ENCODE data around the gene KCNK3. TPM values are rescaled to one million over a fixed set of nuclear protein-coding genes. Genes with fewer than 3 reads are reported as not detected.

KCNK3 gene
- total RNA-seq, 1 experiment from 2014 or later = 32.8 TPM

DNA sequence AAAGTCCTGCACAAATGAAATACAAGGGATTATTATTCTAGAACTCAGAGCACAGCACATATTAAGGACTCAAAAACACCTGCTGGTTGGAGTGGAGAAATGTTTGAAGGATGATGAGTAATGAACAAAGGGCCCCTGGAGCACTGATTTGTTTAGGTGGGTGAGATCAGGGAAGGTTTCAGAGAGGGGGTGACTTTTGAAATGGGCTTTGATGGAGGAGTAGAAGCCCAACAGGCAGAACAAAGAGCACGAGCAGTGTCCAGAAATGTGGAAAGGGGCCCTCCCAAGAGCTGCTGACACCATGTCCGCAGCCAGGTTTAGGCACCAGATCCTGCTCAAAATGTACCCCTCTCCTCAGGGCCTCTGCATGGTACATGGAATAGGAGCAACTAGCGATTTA, 23.8 kb downstream of the KCNK3 start:
- Histone ChIP-seq H3K27me3 (ENCODE audit: control insufficient read depth, insufficient read depth, low read length) (no peaks in the 10 kb centered on the region), H3K36me3 (ENCODE audit: control insufficient read depth, insufficient read depth, low read length) (no peaks in the 10 kb centered on the region), H3K4me3 (ENCODE audit: low read depth in 2 of 2, low read length in 2 of 2) (no peak overlapping the region), H3K4me1 (ENCODE audit: control insufficient read depth, insufficient read depth, low read length) (peaks cover 58% of the 10 kb centered on the region), H3K27ac (ENCODE audit: low read length) (peak overlapping the region; percentile 78), H3K9me3 (ENCODE audit: control insufficient read depth, insufficient read depth, low read depth, low read length) (no peaks in the 10 kb centered on the region)
- intact Hi-C loops (cut with micrococcal nuclease; ENCODE audit: unreplicated experiment) (no loop called here), in situ Hi-C loops (cut with HindIII; ENCODE audit: low pct_unique_long_range_greater_than_20kb, low sequenced_read_pairs) (no loop called here)
- TSS peak; percentile 49 for BruUV-seq (replicated peaks)
- TF ChIP-seq SIN3A (IDR thresholded peaks at IDR 0.05; ENCODE audit: borderline replicate concordance, insufficient read depth, low read depth, low read length) (no peak), POLR2AphosphoS5 (IDR thresholded peaks at IDR 0.05; ENCODE audit: low read depth, low read length) (no peak), TCF7L2 (IDR thresholded peaks at IDR 0.05; ENCODE audit: low read depth, low read length) (no peak)
- TF ChIP-seq, protein P1, sequence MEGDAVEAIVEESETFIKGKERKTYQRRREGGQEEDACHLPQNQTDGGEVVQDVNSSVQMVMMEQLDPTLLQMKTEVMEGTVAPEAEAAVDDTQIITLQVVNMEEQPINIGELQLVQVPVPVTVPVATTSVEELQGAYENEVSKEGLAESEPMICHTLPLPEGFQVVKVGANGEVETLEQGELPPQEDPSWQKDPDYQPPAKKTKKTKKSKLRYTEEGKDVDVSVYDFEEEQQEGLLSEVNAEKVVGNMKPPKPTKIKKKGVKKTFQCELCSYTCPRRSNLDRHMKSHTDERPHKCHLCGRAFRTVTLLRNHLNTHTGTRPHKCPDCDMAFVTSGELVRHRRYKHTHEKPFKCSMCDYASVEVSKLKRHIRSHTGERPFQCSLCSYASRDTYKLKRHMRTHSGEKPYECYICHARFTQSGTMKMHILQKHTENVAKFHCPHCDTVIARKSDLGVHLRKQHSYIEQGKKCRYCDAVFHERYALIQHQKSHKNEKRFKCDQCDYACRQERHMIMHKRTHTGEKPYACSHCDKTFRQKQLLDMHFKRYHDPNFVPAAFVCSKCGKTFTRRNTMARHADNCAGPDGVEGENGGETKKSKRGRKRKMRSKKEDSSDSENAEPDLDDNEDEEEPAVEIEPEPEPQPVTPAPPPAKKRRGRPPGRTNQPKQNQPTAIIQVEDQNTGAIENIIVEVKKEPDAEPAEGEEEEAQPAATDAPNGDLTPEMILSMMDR (IDR thresholded peaks at IDR 0.05) = no peak
- TF ChIP-seq, protein P2, sequence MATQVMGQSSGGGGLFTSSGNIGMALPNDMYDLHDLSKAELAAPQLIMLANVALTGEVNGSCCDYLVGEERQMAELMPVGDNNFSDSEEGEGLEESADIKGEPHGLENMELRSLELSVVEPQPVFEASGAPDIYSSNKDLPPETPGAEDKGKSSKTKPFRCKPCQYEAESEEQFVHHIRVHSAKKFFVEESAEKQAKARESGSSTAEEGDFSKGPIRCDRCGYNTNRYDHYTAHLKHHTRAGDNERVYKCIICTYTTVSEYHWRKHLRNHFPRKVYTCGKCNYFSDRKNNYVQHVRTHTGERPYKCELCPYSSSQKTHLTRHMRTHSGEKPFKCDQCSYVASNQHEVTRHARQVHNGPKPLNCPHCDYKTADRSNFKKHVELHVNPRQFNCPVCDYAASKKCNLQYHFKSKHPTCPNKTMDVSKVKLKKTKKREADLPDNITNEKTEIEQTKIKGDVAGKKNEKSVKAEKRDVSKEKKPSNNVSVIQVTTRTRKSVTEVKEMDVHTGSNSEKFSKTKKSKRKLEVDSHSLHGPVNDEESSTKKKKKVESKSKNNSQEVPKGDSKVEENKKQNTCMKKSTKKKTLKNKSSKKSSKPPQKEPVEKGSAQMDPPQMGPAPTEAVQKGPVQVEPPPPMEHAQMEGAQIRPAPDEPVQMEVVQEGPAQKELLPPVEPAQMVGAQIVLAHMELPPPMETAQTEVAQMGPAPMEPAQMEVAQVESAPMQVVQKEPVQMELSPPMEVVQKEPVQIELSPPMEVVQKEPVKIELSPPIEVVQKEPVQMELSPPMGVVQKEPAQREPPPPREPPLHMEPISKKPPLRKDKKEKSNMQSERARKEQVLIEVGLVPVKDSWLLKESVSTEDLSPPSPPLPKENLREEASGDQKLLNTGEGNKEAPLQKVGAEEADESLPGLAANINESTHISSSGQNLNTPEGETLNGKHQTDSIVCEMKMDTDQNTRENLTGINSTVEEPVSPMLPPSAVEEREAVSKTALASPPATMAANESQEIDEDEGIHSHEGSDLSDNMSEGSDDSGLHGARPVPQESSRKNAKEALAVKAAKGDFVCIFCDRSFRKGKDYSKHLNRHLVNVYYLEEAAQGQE (IDR thresholded peaks at IDR 0.05; ENCODE audit: insufficient read depth in 1 of 2, low read depth in 2 of 2, low read length in 1 of 2) = no peak
- ChIA-PET CTCF (no interaction called here), POLR2A (no interaction called here)
- no peak for DNase-seq (ENCODE audit: low read depth, low spot score)
- no peak for ATAC-seq

DNA sequence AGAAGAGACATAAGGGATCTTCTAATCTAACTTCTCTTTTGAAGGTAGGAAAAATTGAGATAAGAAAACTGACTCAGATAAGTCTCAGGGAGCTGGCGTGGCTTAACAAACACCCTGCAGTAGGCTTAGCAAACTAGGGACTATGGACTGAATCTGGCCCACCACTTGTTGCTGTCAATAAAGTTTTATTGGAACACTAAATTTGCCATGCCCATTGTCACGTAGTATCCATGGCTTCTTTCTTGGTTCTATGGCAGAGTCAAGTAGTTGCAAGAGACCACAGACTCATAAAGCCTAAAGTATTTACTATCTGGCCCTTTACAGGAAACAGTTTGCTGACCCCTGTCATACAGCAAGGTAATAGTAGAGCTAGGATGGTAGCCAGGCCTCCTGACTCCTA, 24.2 kb downstream of the KCNK3 start:
- Histone ChIP-seq H3K27me3 (ENCODE audit: control insufficient read depth, insufficient read depth, low read length) (no peaks in the 10 kb centered on the region), H3K4me3 (ENCODE audit: low read depth in 2 of 2, low read length in 2 of 2) (no peak overlapping the region), H3K27ac (ENCODE audit: low read length) (peak overlapping the region; percentile 78), H3K36me3 (ENCODE audit: control insufficient read depth, insufficient read depth, low read length) (no peaks in the 10 kb centered on the region), H3K9me3 (ENCODE audit: control insufficient read depth, insufficient read depth, low read depth, low read length) (no peaks in the 10 kb centered on the region), H3K4me1 (ENCODE audit: control insufficient read depth, insufficient read depth, low read length) (peaks cover 62% of the 10 kb centered on the region)
- TF ChIP-seq SIN3A (IDR thresholded peaks at IDR 0.05; ENCODE audit: borderline replicate concordance, insufficient read depth, low read depth, low read length) (no peak), POLR2AphosphoS5 (IDR thresholded peaks at IDR 0.05; ENCODE audit: low read depth, low read length) (no peak), TCF7L2 (IDR thresholded peaks at IDR 0.05; ENCODE audit: low read depth, low read length) (no peak)
- TF ChIP-seq, protein P2 (IDR thresholded peaks at IDR 0.05; ENCODE audit: insufficient read depth in 1 of 2, low read depth in 2 of 2, low read length in 1 of 2) = no peak
- TF ChIP-seq, protein P1 (IDR thresholded peaks at IDR 0.05) = no peak
- in situ Hi-C loops (cut with HindIII; ENCODE audit: low pct_unique_long_range_greater_than_20kb, low sequenced_read_pairs) = no loop called here
- intact Hi-C loops (cut with micrococcal nuclease; ENCODE audit: unreplicated experiment) = no loop called here
- BruUV-seq (replicated peaks) = no TSS peak
- ATAC-seq (no peak), DNase-seq (ENCODE audit: low read depth, low spot score) (no peak)
- ChIA-PET POLR2A (no interaction called here), CTCF (no interaction called here)
